HepG2 (cell line): ENCODE data around the gene XRCC3.

Experiments used
- ASH2L ChIP-seq: fragments of 300-600, 200-600 bp; sonication (generic); IDR thresholded peaks from 2 replicates; pipeline ENCODE4 v1.7.0; 2017; ENCODE audit warnings: low read depth, mild to moderate bottlenecking, moderate library complexity, mixed read lengths, low read length; ENCODE audit not compliant: insufficient read length
- CREB1 ChIP-seq, 2 experiments: fragments of 450-650 bp in 1 of 2; IDR thresholded peaks; 2 replicates each; pipeline ENCODE4 v1.6.1; 2016 to 2017; ENCODE audit warnings: control low read depth in 1 of 2, mild to moderate bottlenecking in 1 of 2, missing compliant biosample characterization in 1 of 2, missing genetic modification characterization in 1 of 2
- CREM ChIP-seq, 2 experiments: sonication (generic) in 1 of 2; formaldehyde crosslinking in 1 of 2; IDR thresholded peaks; 2 replicates each; pipeline versions ENCODE4 v1.4.0 to v1.6.1; 2016 to 2020; ENCODE audit warnings: antibody characterized with exemption in 1 of 2, mild to moderate bottlenecking in 1 of 2, missing genetic modification reagents in 1 of 2
- FOXA1 ChIP-seq, 2 experiments: fragments of 450-650 bp in 1 of 2; sonication (generic) in 1 of 2; formaldehyde crosslinking in 1 of 2; IDR thresholded peaks; 2 replicates each; pipeline versions ENCODE4 v1.4.0 to v1.6.1; 2016 to 2020; ENCODE audit warnings: missing genetic modification reagents in 1 of 2
- MTF2 ChIP-seq: sonication (generic); formaldehyde crosslinking; IDR thresholded peaks from 2 replicates; pipeline ENCODE4 v1.5.0; 2020; ENCODE audit warnings: missing genetic modification reagents, borderline replicate concordance
- MXI1 ChIP-seq: IDR thresholded peaks from 3 replicates; pipeline ENCODE4 v1.6.1; 2012; ENCODE audit warnings: low read depth, low read length, inconsistent platforms, borderline replicate concordance
- POLR2A ChIP-seq, 2 experiments: IDR thresholded peaks; 2 replicates each; pipeline ENCODE4 v1.6.1; 2011; ENCODE audit warnings: low read depth in 2 of 2, low read length in 2 of 2, mild to moderate bottlenecking in 1 of 2, moderate library complexity in 1 of 2; ENCODE audit not compliant: insufficient read depth in 1 of 2
- RAD21 ChIP-seq: fragments of 450-650 bp; formaldehyde crosslinking; IDR thresholded peaks from 2 replicates; pipeline ENCODE4 v1.5.0; 2020; ENCODE audit warnings: mild to moderate bottlenecking
- SRSF9 ChIP-seq: fragments of 200-400 bp; formaldehyde crosslinking; IDR thresholded peaks from 2 replicates; pipeline ENCODE4 v1.6.1; 2018; ENCODE audit warnings: borderline replicate concordance, mild to moderate bottlenecking, low read depth, low read length; ENCODE audit not compliant: insufficient read depth, poor library complexity, severe bottlenecking
- ZNF768 ChIP-seq: sonication (generic); formaldehyde crosslinking; IDR thresholded peaks from 2 replicates; pipeline ENCODE4 v1.4.0; 2020; ENCODE audit warnings: missing genetic modification reagents
- ZSCAN22 ChIP-seq: sonication (generic); formaldehyde crosslinking; IDR thresholded peaks from 2 replicates; pipeline ENCODE4 v1.4.0; 2020; ENCODE audit warnings: mild to moderate bottlenecking, missing genetic modification reagents
- TF ChIP-seq, protein P1 (sequence below): sonication (generic); formaldehyde crosslinking; IDR thresholded peaks from 2 replicates; pipeline ENCODE4 v1.5.0; 2020; ENCODE audit warnings: mild to moderate bottlenecking, missing genetic modification reagents, moderate library complexity

DNA sequence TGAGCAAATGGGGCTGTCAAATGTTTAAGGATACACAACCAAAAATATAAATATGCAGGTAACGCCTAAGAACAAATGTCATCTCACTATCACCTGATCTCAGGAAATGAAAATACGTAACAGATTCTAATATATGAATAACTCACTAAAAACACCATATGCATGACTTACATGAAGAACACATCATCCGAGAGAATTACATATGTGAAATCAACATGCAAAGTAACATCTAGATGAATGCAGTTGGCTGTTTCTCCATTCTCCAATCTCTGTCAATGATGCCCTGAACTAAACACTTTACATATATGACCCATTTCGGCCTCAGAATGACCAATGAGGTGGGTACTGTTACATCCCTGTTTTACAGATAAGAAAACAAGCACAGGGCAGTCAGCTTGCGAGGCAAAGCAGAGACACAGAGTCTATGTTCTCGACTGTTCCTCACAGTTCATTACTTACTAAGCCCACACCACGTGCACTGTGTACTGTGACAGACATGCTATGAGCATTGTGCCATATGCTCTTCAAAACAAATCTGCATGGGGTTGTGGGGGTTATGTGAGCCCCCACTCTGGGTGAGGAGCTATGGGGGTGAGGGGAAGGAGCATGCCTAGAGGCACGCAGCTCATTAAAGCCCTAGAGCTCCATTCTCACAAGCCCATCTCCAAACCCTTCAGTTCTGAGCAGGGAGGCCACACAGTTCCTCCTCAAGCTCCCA, 43.0 kb upstream of the XRCC3 start:
- TF ChIP-seq POLR2A (IDR thresholded peaks at IDR 0.05; ENCODE audit: insufficient read depth in 1 of 2, low read depth in 2 of 2, low read length in 2 of 2): no peak
- TF ChIP-seq, protein P1, sequence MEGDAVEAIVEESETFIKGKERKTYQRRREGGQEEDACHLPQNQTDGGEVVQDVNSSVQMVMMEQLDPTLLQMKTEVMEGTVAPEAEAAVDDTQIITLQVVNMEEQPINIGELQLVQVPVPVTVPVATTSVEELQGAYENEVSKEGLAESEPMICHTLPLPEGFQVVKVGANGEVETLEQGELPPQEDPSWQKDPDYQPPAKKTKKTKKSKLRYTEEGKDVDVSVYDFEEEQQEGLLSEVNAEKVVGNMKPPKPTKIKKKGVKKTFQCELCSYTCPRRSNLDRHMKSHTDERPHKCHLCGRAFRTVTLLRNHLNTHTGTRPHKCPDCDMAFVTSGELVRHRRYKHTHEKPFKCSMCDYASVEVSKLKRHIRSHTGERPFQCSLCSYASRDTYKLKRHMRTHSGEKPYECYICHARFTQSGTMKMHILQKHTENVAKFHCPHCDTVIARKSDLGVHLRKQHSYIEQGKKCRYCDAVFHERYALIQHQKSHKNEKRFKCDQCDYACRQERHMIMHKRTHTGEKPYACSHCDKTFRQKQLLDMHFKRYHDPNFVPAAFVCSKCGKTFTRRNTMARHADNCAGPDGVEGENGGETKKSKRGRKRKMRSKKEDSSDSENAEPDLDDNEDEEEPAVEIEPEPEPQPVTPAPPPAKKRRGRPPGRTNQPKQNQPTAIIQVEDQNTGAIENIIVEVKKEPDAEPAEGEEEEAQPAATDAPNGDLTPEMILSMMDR (CRISPR knock-in tag): no peak
- TF ChIP-seq CREB1 (IDR thresholded peaks at IDR 0.05): no peak
- no peak for TF ChIP-seq CREB1 (CRISPR knock-in tag; IDR thresholded peaks at IDR 0.05)
- no peak for TF ChIP-seq RAD21 (CRISPR knock-in tag)
- TF ChIP-seq ZSCAN22 (CRISPR knock-in tag): no peak
- no peak for TF ChIP-seq SRSF9
- no peak for TF ChIP-seq MTF2 (CRISPR knock-in tag)
- no peak for TF ChIP-seq CREM (IDR thresholded peaks at IDR 0.05)
- no peak for TF ChIP-seq CREM (CRISPR knock-in tag; IDR thresholded peaks at IDR 0.05)
- no peak for TF ChIP-seq FOXA1 (IDR thresholded peaks at IDR 0.05)
- TF ChIP-seq FOXA1 (CRISPR knock-in tag; IDR thresholded peaks at IDR 0.05): no peak
- TF ChIP-seq ASH2L: no peak
- no peak for TF ChIP-seq MXI1
- TF ChIP-seq ZNF768: no peak
